Right forelimb (tissue), 1 donor: ENCODE data around the gene PRMT5.
"Not testable (repeated sequence)": the region's sequence is repeated elsewhere in the genome, so short reads cannot be mapped to it uniquely, and the experiment has no call there.

Experiments used
- DNase-seq: peaks from one replicate; pipeline ENCODE4 v3.0.0-alpha.2; 2018

The PRMT5 gene

GRCh38 chr14:22929961-22930364 lies 787 bp upstream of the PRMT5 start:
- DNase-seq, result no peak

- DNase-seq, result peak; percentile 50
Measured at GRCh38 chr14:22928237-22929103, 706 bp downstream of the PRMT5 start.

GRCh38 chr14:22926316-22926715 lies 2.9 kb downstream of the PRMT5 start:
- DNase-seq, result no peak

- no peak for DNase-seq
Measured at GRCh38 chr14:22925513-22925912, 3.7 kb downstream of the PRMT5 start.

DNA sequence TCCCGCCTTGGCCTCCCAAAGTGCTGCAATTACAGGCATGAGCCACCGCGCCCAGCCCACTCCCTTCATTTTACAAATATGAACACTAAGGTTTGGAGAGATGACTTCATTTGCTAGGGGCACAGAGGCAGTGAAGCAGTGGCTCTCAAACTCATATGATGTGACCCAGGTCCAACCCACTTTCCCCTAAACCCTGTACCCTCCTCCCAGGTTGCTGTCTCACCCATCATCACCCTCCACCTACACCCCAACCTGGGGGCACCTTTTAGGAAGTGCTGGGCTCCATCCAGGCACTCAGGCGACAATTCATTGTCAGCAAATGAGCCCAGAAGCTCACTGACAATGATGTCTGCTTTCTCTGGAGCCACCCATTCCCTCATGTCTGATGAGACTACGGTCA lies 5.4 kb downstream of the PRMT5 start:
- DNase-seq, result no peak

DNA sequence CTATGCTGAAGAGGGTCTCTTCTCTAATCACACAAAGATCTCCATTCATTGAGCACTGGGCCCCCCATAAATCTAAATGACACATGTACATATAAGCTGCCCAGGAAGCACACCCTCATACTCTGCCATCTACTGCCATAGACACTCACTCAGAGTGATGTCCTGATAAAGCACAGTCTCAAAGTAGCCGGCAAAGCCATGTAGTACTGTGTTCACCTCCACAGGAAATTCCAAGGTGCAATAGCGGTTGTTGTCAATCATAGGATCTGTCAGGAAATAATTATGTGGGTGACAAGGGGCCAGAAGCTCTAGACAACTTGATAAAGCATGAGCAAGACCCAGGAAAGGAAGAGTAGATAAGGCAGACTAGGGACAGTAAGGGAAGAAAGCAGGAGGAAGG lies 6.9 kb downstream of the PRMT5 start:
- DNase-seq, result no peak

GRCh38 chr14:22920697-22921096 lies 8.5 kb downstream of the PRMT5 start:
- DNase-seq, result no peak

- DNase-seq, result no peak
Measured at GRCh38 chr14:22919601-22919921, 9.6 kb downstream of the PRMT5 start.

- peak; percentile 100 for DNase-seq
Measured at GRCh38 chr14:22918804-22919600, 10.2 kb downstream of the PRMT5 start, which contains the start of gene RBM23. RBM23 (minus strand) TSS chr14:22919149.

GRCh38 chr14:22915886-22916521 lies 13.2 kb downstream of the PRMT5 start:
- DNase-seq, result no peak

DNA sequence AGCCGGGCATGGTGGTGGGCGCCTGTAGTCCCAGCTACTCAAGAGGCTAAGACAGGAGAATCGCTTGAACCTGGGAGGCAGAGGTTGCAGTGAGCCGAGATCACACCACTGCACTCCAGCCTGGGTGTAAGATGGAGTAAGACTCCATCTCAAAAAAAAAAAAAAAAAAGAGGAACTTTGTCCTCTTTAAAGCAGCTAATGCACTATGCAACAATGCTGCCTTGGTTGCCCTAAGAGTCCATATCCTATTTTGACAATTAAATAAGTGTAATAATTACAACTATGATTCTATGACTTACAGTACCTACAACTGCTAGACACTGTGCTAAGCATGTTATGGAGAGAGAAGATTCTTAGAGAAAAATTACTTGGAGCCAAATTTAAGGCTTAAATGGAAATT lies 14.3 kb downstream of the PRMT5 start:
- not testable (repeated sequence) for DNase-seq

GRCh38 chr14:22910916-22911315 lies 18.3 kb downstream of the PRMT5 start:
- DNase-seq, result no peak

- DNase-seq, result no peak
Measured at GRCh38 chr14:22908601-22909000, 20.6 kb downstream of the PRMT5 start.

DNA sequence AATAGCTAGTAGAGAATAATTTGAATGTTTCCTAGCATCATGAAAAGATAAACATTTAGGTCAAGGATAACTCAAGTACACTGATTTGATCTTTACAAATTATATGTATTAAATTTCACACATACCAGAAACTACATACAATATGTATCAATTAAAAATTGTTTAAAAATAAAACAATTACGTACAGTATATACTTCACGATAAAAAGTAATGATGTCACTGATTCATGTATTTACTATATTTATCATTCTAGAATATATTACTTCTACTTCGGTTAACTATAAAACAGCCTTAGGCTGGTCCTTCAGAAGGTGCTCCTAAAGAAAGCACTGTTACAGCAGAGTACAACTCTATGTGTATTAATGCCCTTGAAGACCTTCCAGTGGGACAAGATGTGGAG lies 21.7 kb downstream of the PRMT5 start:
- no peak for DNase-seq

DNA sequence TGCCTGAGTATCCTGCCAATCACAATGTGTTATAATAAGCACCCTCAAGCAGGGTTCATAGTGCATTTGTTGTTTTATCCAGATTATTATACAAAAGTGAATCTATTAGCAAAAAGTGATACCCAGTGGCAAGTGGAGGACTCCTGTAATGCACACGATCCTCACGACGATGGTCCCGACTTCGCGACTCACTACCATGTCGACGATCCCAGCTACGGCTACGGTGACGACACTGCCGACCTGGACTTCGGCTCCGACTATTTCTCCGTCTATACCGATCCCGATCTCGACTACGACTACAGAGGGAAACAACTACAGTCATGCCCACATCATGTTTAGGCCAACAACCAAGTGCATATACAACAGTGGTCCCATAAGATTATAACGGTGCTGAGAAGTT lies 23.1 kb downstream of the PRMT5 start:
- DNase-seq, result no peak

DNA sequence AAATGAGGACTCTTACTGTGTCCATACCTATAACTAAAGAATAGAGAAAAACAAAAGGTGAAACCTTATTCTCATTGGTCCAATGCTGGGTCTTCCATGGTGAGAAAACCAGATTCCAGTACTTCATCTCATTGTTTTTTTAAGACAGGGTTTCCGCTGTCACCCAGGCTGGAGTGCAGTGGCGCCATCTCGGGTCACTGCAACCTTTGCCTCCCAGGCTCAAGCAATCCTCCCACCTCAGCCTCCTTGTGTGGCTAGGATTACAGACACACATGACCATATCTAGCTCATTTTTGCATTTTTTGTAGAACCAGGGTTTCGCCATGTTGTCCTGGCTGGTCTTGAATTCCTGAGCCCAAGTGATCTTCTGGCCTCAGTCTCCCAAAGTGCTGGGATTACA lies 23.5 kb downstream of the PRMT5 start:
- no peak for DNase-seq

DNA sequence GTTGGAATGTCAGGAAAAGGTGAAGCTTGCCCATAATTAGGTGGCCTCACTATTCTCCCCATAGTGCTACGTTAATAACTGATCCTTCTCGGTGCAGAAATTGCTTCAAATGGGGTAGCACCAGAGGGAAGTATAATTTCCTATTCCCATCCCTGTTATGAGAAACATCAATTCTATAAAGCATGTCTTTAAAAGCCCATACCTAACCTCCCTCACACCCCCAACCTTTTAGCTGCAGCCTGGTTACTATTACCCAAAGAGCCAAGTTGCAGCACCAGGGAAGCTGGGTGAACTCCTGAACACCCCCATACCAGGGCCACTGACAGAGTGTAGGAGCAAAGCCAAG lies 25.5 kb downstream of the PRMT5 start:
- DNase-seq, result no peak

- DNase-seq, result no peak
Measured at GRCh38 chr14:22901799-22902198, 27.4 kb downstream of the PRMT5 start.

- peak; percentile 70 for DNase-seq
Measured at GRCh38 chr14:22900081-22900799, 28.9 kb downstream of the PRMT5 start.

DNA sequence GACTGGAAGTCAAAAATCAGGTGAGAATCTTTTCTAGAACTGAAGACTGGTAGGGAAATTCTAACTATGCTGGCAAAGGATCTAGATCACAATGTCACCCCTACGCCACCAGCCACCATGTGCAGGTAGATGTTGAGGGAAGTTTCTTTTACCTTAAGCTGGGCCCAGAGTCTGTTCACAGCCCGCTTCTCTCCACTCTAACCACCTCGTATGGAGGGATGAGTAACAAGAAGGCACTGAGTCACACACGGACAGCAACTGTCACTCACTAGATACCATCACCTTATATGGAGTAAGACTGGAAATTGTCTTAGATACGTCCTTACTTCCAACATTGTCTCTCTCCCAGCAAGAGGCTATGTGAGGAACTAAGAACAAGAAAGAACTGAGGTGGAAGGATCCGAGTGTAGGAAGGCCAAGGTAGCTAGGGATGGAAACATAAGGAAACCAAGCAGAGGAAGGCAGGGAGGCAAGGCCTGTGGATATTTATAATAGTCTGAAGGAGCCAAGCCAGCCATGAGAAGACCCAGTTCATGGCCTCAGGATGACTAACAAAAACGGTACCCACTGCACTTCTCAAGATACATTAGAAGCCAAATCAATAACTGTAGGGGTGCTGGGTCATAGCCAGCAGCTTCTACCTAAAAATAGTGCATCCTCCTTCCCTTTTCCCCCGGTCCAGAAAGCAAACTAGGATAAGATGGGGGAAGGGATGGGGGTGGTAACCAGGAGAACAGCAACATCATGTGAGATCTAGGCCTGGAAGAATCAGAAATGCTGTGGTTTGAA lies 30.7 kb downstream of the PRMT5 start:
- no peak for DNase-seq

DNA sequence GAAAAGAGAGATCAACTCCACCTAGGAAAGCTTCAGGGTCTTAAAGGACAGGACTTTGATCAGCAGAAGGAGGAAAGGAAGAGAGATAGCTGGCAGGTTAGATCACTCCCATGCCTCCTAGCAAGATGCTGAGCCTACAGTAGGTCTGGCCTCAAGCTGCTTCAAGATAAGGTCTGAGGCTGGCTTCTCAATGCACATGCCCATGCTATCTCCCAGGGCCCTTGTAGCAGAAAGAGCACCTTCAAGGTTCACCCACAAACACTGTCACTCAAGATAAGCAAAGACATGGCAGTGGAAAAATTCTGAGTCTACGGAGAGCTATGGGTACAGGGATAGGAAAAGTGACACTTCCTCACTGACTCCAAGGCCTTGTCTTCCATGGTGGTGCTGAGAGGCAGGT lies 31.8 kb downstream of the PRMT5 start:
- no peak for DNase-seq

DNA sequence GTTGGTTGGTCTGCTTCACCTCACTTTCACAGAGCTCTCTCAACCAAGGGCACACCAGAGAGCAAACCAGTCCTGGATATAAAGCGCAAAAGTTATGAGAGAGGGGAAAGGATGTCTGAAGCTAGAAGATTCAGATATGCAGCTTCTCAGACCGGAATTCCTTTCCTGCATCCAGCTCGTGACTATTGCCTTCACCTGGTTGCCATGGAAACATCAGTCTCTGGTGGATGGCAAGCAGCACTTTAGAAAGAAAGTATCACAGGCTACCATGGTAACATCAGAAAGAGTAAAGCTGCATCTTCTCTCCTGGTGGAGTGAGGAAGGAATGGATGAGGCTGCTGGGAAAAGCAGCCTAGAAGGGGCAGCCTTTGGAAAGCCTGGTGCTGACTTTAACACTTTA lies 32.4 kb downstream of the PRMT5 start:
- DNase-seq, result no peak
